SU-DHL-6 (cell line): ENCODE results near the gene EFHD1.

Experiments
- H2AFZ ChIP-seq: fragments of 200-600 bp; sonication (generic); 2 replicates; pipeline ENCODE4 v1.6.1; 2014; ENCODE audit warnings: low read depth, mild to moderate bottlenecking, moderate library complexity, mixed read lengths, antibody characterized with exemption, low read length; ENCODE audit not compliant: severe bottlenecking
- H3F3A ChIP-seq: fragments of 200-600 bp; shearing (Covaris generic); 2 replicates; pipeline ENCODE4 v1.6.0; 2016; ENCODE audit warnings: antibody characterized with exemption, mild to moderate bottlenecking; ENCODE audit not compliant: insufficient read depth
- H3K27ac ChIP-seq: fragments of 200-600 bp; sonication (generic); 2 replicates; pipeline ENCODE4 v1.5.1; 2016; ENCODE audit warnings: low read depth, mild to moderate bottlenecking, low read length, moderate library complexity, mixed read lengths
- H3K27me3 ChIP-seq: fragments of 200-600 bp; sonication (generic), shearing (Covaris generic); 2 replicates; pipeline ENCODE4 v1.6.0; 2014; ENCODE audit warnings: mild to moderate bottlenecking, low read length
- H3K36me3 ChIP-seq: fragments of 200-600 bp; sonication (generic); 2 replicates; pipeline ENCODE4 v1.6.1; 2014; ENCODE audit warnings: mild to moderate bottlenecking, low read length, mixed read lengths
- H3K4me2 ChIP-seq: fragments of 300-600, 200-600 bp; shearing (Covaris generic), sonication (generic); 2 replicates; pipeline ENCODE4 v1.6.0; 2014; ENCODE audit warnings: low read length, low read depth, mild to moderate bottlenecking; ENCODE audit not compliant: poor library complexity, severe bottlenecking
- H3K4me3 ChIP-seq: fragments of 200-600 bp; sonication (generic); 2 replicates; pipeline ENCODE4 v1.5.1; 2014; ENCODE audit warnings: antibody characterized with exemption, low read length, mild to moderate bottlenecking, mixed read lengths; ENCODE audit not compliant: insufficient read depth, poor library complexity, severe bottlenecking
- H3K79me2 ChIP-seq: fragments of 200-600 bp; sonication (generic); 2 replicates; pipeline ENCODE4 v1.6.1; 2014; ENCODE audit warnings: mild to moderate bottlenecking, low read length, moderate library complexity; ENCODE audit not compliant: insufficient read depth
- H3K9ac ChIP-seq: fragments of 200-600 bp; sonication (generic); 2 replicates; pipeline ENCODE4 v1.7.0; 2014; ENCODE audit warnings: mild to moderate bottlenecking, low read length
- H3K9me2 ChIP-seq: fragments of 200-600 bp; sonication (generic); replicated peaks from 2 replicates; pipeline ENCODE4 v1.6.1; 2014; ENCODE audit warnings: low read length; ENCODE audit not compliant: insufficient read depth
- H3K9me3 ChIP-seq: fragments of 200-600 bp; sonication (generic); 2 replicates; pipeline ENCODE4 v1.6.1; 2014; ENCODE audit warnings: low read length, mixed read lengths; ENCODE audit not compliant: insufficient read depth
- H4K20me1 ChIP-seq: fragments of 200-600 bp; sonication (generic); 2 replicates; pipeline ENCODE4 v1.6.1; 2014; ENCODE audit warnings: low read depth, mild to moderate bottlenecking, antibody characterized with exemption, low read length, moderate library complexity, mixed read lengths
- CTCF ChIP-seq: fragments of 200-600 bp; sonication (generic); IDR thresholded peaks from one replicate; pipeline ENCODE4 v1.5.1; 2017; ENCODE audit warnings: antibody characterized with exemption, mild to moderate bottlenecking, low read length, moderate library complexity; ENCODE audit not compliant: insufficient read depth, poor library complexity, severe bottlenecking
- EZH2phosphoT487 ChIP-seq: fragments of 200-600 bp; sonication (generic), shearing (Covaris generic); conservative IDR thresholded peaks from 2 replicates; pipeline ENCODE4 v1.6.1; 2018; ENCODE audit warnings: mild to moderate bottlenecking, antibody characterized with exemption, low read length, moderate library complexity, mixed read lengths

The EFHD1 gene

DNA sequence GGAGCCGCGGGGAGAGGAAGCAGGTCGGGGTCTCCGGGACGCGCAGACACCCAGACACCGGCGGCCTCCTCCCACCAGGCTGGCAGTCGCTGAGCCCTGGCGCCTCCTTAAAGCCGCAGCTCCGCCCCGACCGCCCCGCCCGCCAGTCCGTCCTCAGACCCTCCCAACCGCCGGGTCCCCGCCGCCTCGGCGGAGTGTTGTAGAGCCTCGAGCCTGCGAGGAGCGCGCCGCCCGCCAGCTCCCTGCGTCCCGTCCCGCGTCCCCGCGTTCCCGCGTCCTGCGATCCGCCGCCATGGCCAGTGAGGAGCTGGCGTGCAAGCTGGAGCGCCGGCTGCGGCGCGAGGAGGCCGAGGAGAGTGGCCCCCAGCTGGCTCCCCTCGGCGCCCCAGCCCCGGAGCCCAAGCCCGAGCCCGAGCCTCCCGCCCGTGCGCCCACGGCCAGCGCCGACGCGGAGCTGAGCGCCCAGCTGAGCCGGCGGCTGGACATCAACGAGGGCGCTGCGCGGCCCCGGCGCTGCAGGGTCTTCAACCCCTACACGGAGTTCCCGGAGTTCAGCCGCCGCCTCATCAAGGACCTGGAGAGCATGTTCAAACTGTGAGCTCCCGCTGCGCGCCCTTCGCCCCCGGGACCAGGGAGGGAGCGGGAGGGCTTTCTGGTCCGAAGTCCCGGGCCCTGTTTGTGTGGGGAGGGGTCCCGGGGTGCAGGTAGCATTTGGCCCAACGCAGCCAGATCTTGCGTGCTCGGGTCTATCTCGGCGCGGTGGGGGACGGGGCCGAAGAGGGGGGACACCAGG, at the start of gene EFHD1:
EFHD1 (plus strand) TSS at position 192 of the 793 bp plus-strand sequence; CDS start at position 293, 101 bp downstream.
- Histone ChIP-seq H3K4me2 (no peak within 1 kb of the TSS), H4K20me1 (no peaks in the 10 kb centered on the region), H3K27me3 (no peaks in the 10 kb centered on the region), H3K4me3 (no peak within 1 kb of the TSS), H3K9me2 (no peaks in the 10 kb centered on the region), H3K9me3 (no peaks in the 10 kb centered on the region), H3K9ac (no peak within 1 kb of the TSS), H3F3A (no peaks in the 10 kb centered on the region), H3K79me2 (no peaks in the 10 kb centered on the region), H3K27ac (no peak within 1 kb of the TSS), H3K36me3 (no peaks in the 10 kb centered on the region), H2AFZ (no peak within 1 kb of the TSS)
- no peak for TF ChIP-seq EZH2phosphoT487

GRCh38 chr2:232584238-232584637, 49.2 kb upstream of the EFHD1 start:
- TF ChIP-seq EZH2phosphoT487 (no peak), CTCF (no peak)
- Histone ChIP-seq H4K20me1 (no peaks in the 10 kb centered on the region), H3K79me2 (no peaks in the 10 kb centered on the region), H3K9me3 (no peaks in the 10 kb centered on the region), H3K36me3 (no peaks in the 10 kb centered on the region), H3K4me3 (no peak overlapping the region), H2AFZ (no peak overlapping the region), H3K9ac (no peak overlapping the region), H3K9me2 (no peaks in the 10 kb centered on the region), H3K27ac (no peak overlapping the region), H3K27me3 (no peaks in the 10 kb centered on the region), H3F3A (no peaks in the 10 kb centered on the region), H3K4me2 (no peak overlapping the region)

- no peak overlapping the region for H3K4me2 ChIP-seq
- no peaks in the 10 kb centered on the region for H3K27me3 ChIP-seq
- H3F3A ChIP-seq = no peaks in the 10 kb centered on the region
- H3K9ac ChIP-seq = no peak overlapping the region
- no peaks in the 10 kb centered on the region for H3K9me2 ChIP-seq
- no peaks in the 10 kb centered on the region for H3K36me3 ChIP-seq
- TF ChIP-seq EZH2phosphoT487 (no peak), CTCF (no peak)
- no peaks in the 10 kb centered on the region for H4K20me1 ChIP-seq
- no peak overlapping the region for H3K27ac ChIP-seq
- H3K9me3 ChIP-seq = no peaks in the 10 kb centered on the region
- no peak overlapping the region for H2AFZ ChIP-seq
- H3K79me2 ChIP-seq = no peaks in the 10 kb centered on the region
- H3K4me3 ChIP-seq = no peak overlapping the region
Measured at GRCh38 chr2:232586943-232587505, 46.4 kb upstream of the EFHD1 start.

DNA sequence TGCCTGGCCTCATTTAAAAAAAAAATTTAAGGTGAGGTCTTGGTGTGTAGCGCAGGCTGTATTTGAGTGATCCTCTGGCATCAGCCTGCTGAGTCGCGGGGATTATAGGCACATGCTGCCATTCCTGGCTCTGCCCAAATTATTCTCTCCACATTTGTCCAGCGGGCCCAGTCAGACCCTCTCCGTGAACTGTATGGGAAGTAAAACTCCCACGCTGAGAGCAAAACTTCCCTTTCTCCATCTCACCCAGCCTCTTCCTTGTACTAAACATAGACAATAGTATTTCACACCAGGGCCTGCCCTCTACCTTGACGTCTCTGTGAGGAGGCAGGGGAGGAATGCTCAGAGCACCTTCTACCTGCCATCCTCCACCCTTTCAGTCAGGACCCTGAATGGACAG, 45.9 kb upstream of the EFHD1 start:
- no peak overlapping the region for H3K4me3 ChIP-seq
- no peaks in the 10 kb centered on the region for H4K20me1 ChIP-seq
- TF ChIP-seq CTCF (no peak), EZH2phosphoT487 (no peak)
- no peaks in the 10 kb centered on the region for H3K9me3 ChIP-seq
- H3K27me3 ChIP-seq = no peaks in the 10 kb centered on the region
- no peak overlapping the region for H2AFZ ChIP-seq
- H3F3A ChIP-seq = no peaks in the 10 kb centered on the region
- H3K27ac ChIP-seq = no peak overlapping the region
- no peaks in the 10 kb centered on the region for H3K9me2 ChIP-seq
- no peaks in the 10 kb centered on the region for H3K36me3 ChIP-seq
- H3K4me2 ChIP-seq = no peak overlapping the region
- H3K79me2 ChIP-seq = no peaks in the 10 kb centered on the region
- H3K9ac ChIP-seq = no peak overlapping the region
